HL-60/S4 treated with retinoic acid at 250 ng/mL for 4 days and 3 days (cell line): ENCODE results near the gene CHST15.

Experiments
- in situ Hi-C: fragments of 300-500 bp; cut with MboI; formaldehyde crosslinking; loops from 2 replicates; pipeline ENCODE4 v1.7.0; 2022; ENCODE audit warnings: low sequenced_read_pairs

CHST15 gene

GRCh38 chr10:124092860-124093773 lies at the start of gene CHST15:
TSS of gene CHST15 (minus strand) at chr10:124093598. CDS start at chr10:124046212, 47,386 bp downstream.
- in situ Hi-C loops, result no loop called here

- in situ Hi-C loops, result no loop called here
Observed at GRCh38 chr10:124142960-124143359, 49.6 kb upstream of the CHST15 start.

- in situ Hi-C loops, result no loop called here
Observed at GRCh38 chr10:124142006-124142739, 48.8 kb upstream of the CHST15 start.

- in situ Hi-C loops, result no loop called here
Observed at GRCh38 chr10:124138883-124139348, 45.5 kb upstream of the CHST15 start.

GRCh38 chr10:124138195-124138882 lies 44.9 kb upstream of the CHST15 start:
- in situ Hi-C loops, result no loop called here

- in situ Hi-C loops, result no loop called here
Observed at GRCh38 chr10:124134251-124134893, 41.0 kb upstream of the CHST15 start.

GRCh38 chr10:124132876-124133275 lies 39.5 kb upstream of the CHST15 start:
- in situ Hi-C loops, result no loop called here

GRCh38 chr10:124132306-124132705 lies 38.9 kb upstream of the CHST15 start:
- in situ Hi-C loops, result no loop called here

GRCh38 chr10:124131172-124131571 lies 37.8 kb upstream of the CHST15 start:
- in situ Hi-C loops, result no loop called here

- in situ Hi-C loops, result no loop called here
Observed at GRCh38 chr10:124130198-124130900, 37.0 kb upstream of the CHST15 start.

GRCh38 chr10:124129471-124129870 lies 36.1 kb upstream of the CHST15 start:
- in situ Hi-C loops, result no loop called here

GRCh38 chr10:124128811-124129145 lies 35.4 kb upstream of the CHST15 start:
- in situ Hi-C loops, result no loop called here

- in situ Hi-C loops, result no loop called here
Observed at GRCh38 chr10:124127965-124128810, 34.8 kb upstream of the CHST15 start.

- in situ Hi-C loops, result no loop called here
Observed at GRCh38 chr10:124127563-124127962, 34.2 kb upstream of the CHST15 start.

- in situ Hi-C loops, result no loop called here
Observed at GRCh38 chr10:124126983-124127385, 33.6 kb upstream of the CHST15 start.

- in situ Hi-C loops, result no loop called here
Observed at GRCh38 chr10:124126145-124126982, 33.0 kb upstream of the CHST15 start.

GRCh38 chr10:124125305-124126116 lies 32.1 kb upstream of the CHST15 start:
- in situ Hi-C loops, result no loop called here

GRCh38 chr10:124124769-124125161 lies 31.4 kb upstream of the CHST15 start:
- in situ Hi-C loops, result no loop called here
